ENCODE measurements around the gene GMPR2.
"Not testable (repeated sequence)": the region's sequence is repeated elsewhere in the genome, so short reads cannot be mapped to it uniquely, and the experiment has no call there.

Gene GMPR2

GRCh38 chr14:24219080-24219479 lies 13.6 kb upstream of the GMPR2 start:
- Histone ChIP-seq H3K27me3 (ENCODE audit: control insufficient read depth in 3 of 3, insufficient read depth in 3 of 3, low read depth in 1 of 3, low read length in 3 of 3) (no peaks in the 10 kb centered on the region), H3K4me1 (ENCODE audit: control insufficient read depth in 2 of 2, insufficient read depth in 1 of 2, low read depth in 1 of 2, low read length in 2 of 2) (peaks cover 2% of the 10 kb centered on the region in 2 donors), H3K4me2 (ENCODE audit: insufficient read depth, low read length, poor library complexity, severe bottlenecking) (no peak overlapping the region), H3K4ac (ENCODE audit: low read length) (no peak overlapping the region), H3K36me3 (replicated peaks in 1 of 2; ENCODE audit: control insufficient read depth in 2 of 2, insufficient read depth in 2 of 2, low read length in 2 of 2) (peaks cover 5 to 21% of the 10 kb centered on the region in 2 donors), H3K9ac (ENCODE audit: low read depth, low read length, poor library complexity) (no peak overlapping the region), H3K27ac (replicated peaks; ENCODE audit: low read length) (no peak overlapping the region), H2BK15ac (ENCODE audit: low read length) (no peak overlapping the region), H2AK5ac (ENCODE audit: low read depth, low read length) (no peak overlapping the region), H3K79me1 (ENCODE audit: low read depth, low read length) (peaks cover 2% of the 10 kb centered on the region), H2BK5ac (ENCODE audit: low read length) (no peak overlapping the region), H3K9me3 (replicated peaks in 1 of 2; ENCODE audit: control insufficient read depth in 2 of 2, insufficient read depth in 1 of 2, low read depth in 1 of 2, low read length in 2 of 2) (no peaks in the 10 kb centered on the region), H4K91ac (ENCODE audit: low read depth, low read length, poor library complexity) (no peak overlapping the region), H2BK12ac (ENCODE audit: low read length) (no peak overlapping the region), H2AFZ (ENCODE audit: low read length) (no peak overlapping the region), H2BK120ac (ENCODE audit: low read depth, low read length) (no peak overlapping the region), H3K18ac (ENCODE audit: low read length) (no peak overlapping the region), H4K8ac (ENCODE audit: low read depth, low read length) (no peak overlapping the region), H3K23ac (ENCODE audit: low read depth, low read length, poor library complexity) (no peak overlapping the region), H3K4me3 (ENCODE audit: low read length in 2 of 2) (no peak overlapping the region), H3K14ac (ENCODE audit: low read length) (no peak overlapping the region)
- no CpG with 5 or more reads among the region's 4 CpGs for WGBS, 2 donors (ENCODE audit: extremely low coverage in 2 of 2, insufficient read length in 2 of 2, insufficient replicate concordance in 1 of 2)
- no peak for DNase-seq (ENCODE audit: low spot score)

GRCh38 chr14:24219521-24219920 lies 13.2 kb upstream of the GMPR2 start:
- no peak overlapping the region for H3K9ac ChIP-seq (ENCODE audit: low read depth, low read length, poor library complexity)
- no peak overlapping the region for H2BK5ac ChIP-seq (ENCODE audit: low read length)
- H3K27ac ChIP-seq (replicated peaks; ENCODE audit: low read length): no peak overlapping the region
- peaks cover 2% of the 10 kb centered on the region in 2 donors for H3K4me1 ChIP-seq (ENCODE audit: control insufficient read depth in 2 of 2, insufficient read depth in 1 of 2, low read depth in 1 of 2, low read length in 2 of 2)
- H3K4me2 ChIP-seq (ENCODE audit: insufficient read depth, low read length, poor library complexity, severe bottlenecking): no peak overlapping the region
- no peak overlapping the region for H2BK15ac ChIP-seq (ENCODE audit: low read length)
- no peak overlapping the region for H2AFZ ChIP-seq (ENCODE audit: low read length)
- H4K91ac ChIP-seq (ENCODE audit: low read depth, low read length, poor library complexity): no peak overlapping the region
- no peak overlapping the region for H3K23ac ChIP-seq (ENCODE audit: low read depth, low read length, poor library complexity)
- no peak overlapping the region for H3K4ac ChIP-seq (ENCODE audit: low read length)
- H3K79me1 ChIP-seq (ENCODE audit: low read depth, low read length): peaks cover 2% of the 10 kb centered on the region
- no peak overlapping the region for H4K8ac ChIP-seq (ENCODE audit: low read depth, low read length)
- H3K36me3 ChIP-seq (replicated peaks in 1 of 2; ENCODE audit: control insufficient read depth in 2 of 2, insufficient read depth in 2 of 2, low read length in 2 of 2): peaks cover 5 to 18% of the 10 kb centered on the region in 2 donors
- H3K4me3 ChIP-seq (ENCODE audit: low read length in 2 of 2): no peak overlapping the region
- H2BK12ac ChIP-seq (ENCODE audit: low read length): no peak overlapping the region
- no CpG with 5 or more reads among the region's 3 CpGs for WGBS, 2 donors (ENCODE audit: extremely low coverage in 2 of 2, insufficient read length in 2 of 2, insufficient replicate concordance in 1 of 2)
- no peak overlapping the region for H3K14ac ChIP-seq (ENCODE audit: low read length)
- no peaks in the 10 kb centered on the region for H3K9me3 ChIP-seq (replicated peaks in 1 of 2; ENCODE audit: control insufficient read depth in 2 of 2, insufficient read depth in 1 of 2, low read depth in 1 of 2, low read length in 2 of 2)
- no peak overlapping the region for H2AK5ac ChIP-seq (ENCODE audit: low read depth, low read length)
- no peak overlapping the region for H2BK120ac ChIP-seq (ENCODE audit: low read depth, low read length)
- no peak for DNase-seq (ENCODE audit: low spot score)
- H3K27me3 ChIP-seq (ENCODE audit: control insufficient read depth in 3 of 3, insufficient read depth in 3 of 3, low read depth in 1 of 3, low read length in 3 of 3): no peaks in the 10 kb centered on the region
- no peak overlapping the region for H3K18ac ChIP-seq (ENCODE audit: low read length)

DNA sequence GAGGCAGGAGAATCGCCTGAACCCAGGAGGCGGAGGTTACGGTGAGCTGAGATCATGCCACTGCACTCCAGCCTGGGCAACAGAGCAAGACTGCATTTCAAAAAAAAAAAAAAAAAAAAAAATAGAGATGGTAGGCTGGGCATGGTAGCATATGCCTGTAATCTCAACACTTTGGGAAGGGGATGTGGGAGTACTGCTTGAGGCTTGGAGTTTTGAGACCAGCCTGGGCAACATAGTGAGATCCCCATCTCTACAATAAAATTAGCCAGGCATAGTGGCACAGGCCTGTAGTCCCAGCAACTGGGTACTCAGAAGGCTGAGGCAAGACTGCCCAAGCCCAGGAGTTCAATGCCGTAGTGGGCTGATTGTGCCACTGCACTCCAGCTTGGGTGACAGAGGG lies 9.7 kb upstream of the GMPR2 start:
- WGBS, 2 donors (ENCODE audit: extremely low coverage in 2 of 2, insufficient read length in 2 of 2, insufficient replicate concordance in 1 of 2): no CpG with 5 or more reads among the region's 4 CpGs
- not testable (repeated sequence) for H3K4me3 ChIP-seq (ENCODE audit: low read length in 2 of 2); H3K4ac ChIP-seq (ENCODE audit: low read length); H3K18ac ChIP-seq (ENCODE audit: low read length); H2BK15ac ChIP-seq (ENCODE audit: low read length); H2BK5ac ChIP-seq (ENCODE audit: low read length); DNase-seq (ENCODE audit: low spot score); H2AK5ac ChIP-seq (ENCODE audit: low read depth, low read length); H3K9me3 ChIP-seq (replicated peaks in 1 of 2; ENCODE audit: control insufficient read depth in 2 of 2, insufficient read depth in 1 of 2, low read depth in 1 of 2, low read length in 2 of 2); H4K91ac ChIP-seq (ENCODE audit: low read depth, low read length, poor library complexity); H3K27ac ChIP-seq (replicated peaks; ENCODE audit: low read length); H3K14ac ChIP-seq (ENCODE audit: low read length); H2BK12ac ChIP-seq (ENCODE audit: low read length); H2AFZ ChIP-seq (ENCODE audit: low read length); H3K4me2 ChIP-seq (ENCODE audit: insufficient read depth, low read length, poor library complexity, severe bottlenecking); H3K9ac ChIP-seq (ENCODE audit: low read depth, low read length, poor library complexity); H3K27me3 ChIP-seq (ENCODE audit: control insufficient read depth in 3 of 3, insufficient read depth in 3 of 3, low read depth in 1 of 3, low read length in 3 of 3); H3K79me1 ChIP-seq (ENCODE audit: low read depth, low read length); H4K8ac ChIP-seq (ENCODE audit: low read depth, low read length); H3K23ac ChIP-seq (ENCODE audit: low read depth, low read length, poor library complexity); H3K4me1 ChIP-seq (ENCODE audit: control insufficient read depth in 2 of 2, insufficient read depth in 1 of 2, low read depth in 1 of 2, low read length in 2 of 2); H2BK120ac ChIP-seq (ENCODE audit: low read depth, low read length)
- peaks cover 1 to 30% of the 10 kb centered on the region in 2 donors for H3K36me3 ChIP-seq (replicated peaks in 1 of 2; ENCODE audit: control insufficient read depth in 2 of 2, insufficient read depth in 2 of 2, low read length in 2 of 2)

- no CpG with 5 or more reads among the region's 7 CpGs for whole genome bisulfite sequencing, 2 donors (ENCODE audit: extremely low coverage in 2 of 2, insufficient read length in 2 of 2, insufficient replicate concordance in 1 of 2)
- Histone ChIP-seq H4K8ac (ENCODE audit: low read depth, low read length) (no peak overlapping the region), H3K4me1 (ENCODE audit: control insufficient read depth in 2 of 2, insufficient read depth in 1 of 2, low read depth in 1 of 2, low read length in 2 of 2) (no peaks in the 10 kb centered on the region), H3K36me3 (replicated peaks in 1 of 2; ENCODE audit: control insufficient read depth in 2 of 2, insufficient read depth in 2 of 2, low read length in 2 of 2) (peaks cover 2 to 36% of the 10 kb centered on the region in 2 donors), H3K27me3 (ENCODE audit: control insufficient read depth in 3 of 3, insufficient read depth in 3 of 3, low read depth in 1 of 3, low read length in 3 of 3) (no peaks in the 10 kb centered on the region), H4K91ac (ENCODE audit: low read depth, low read length, poor library complexity) (no peak overlapping the region), H3K4me3 (ENCODE audit: low read length in 2 of 2) (no peak overlapping the region), H2BK12ac (ENCODE audit: low read length) (no peak overlapping the region), H3K9me3 (replicated peaks in 1 of 2; ENCODE audit: control insufficient read depth in 2 of 2, insufficient read depth in 1 of 2, low read depth in 1 of 2, low read length in 2 of 2) (no peaks in the 10 kb centered on the region), H2AFZ (ENCODE audit: low read length) (no peak overlapping the region), H2AK5ac (ENCODE audit: low read depth, low read length) (no peak overlapping the region), H3K4ac (ENCODE audit: low read length) (no peak overlapping the region), H3K79me1 (ENCODE audit: low read depth, low read length) (peaks cover 2% of the 10 kb centered on the region), H3K9ac (ENCODE audit: low read depth, low read length, poor library complexity) (no peak overlapping the region), H3K4me2 (ENCODE audit: insufficient read depth, low read length, poor library complexity, severe bottlenecking) (no peak overlapping the region), H2BK120ac (ENCODE audit: low read depth, low read length) (no peak overlapping the region), H3K14ac (ENCODE audit: low read length) (no peak overlapping the region), H3K27ac (replicated peaks; ENCODE audit: low read length) (no peak overlapping the region), H2BK5ac (ENCODE audit: low read length) (no peak overlapping the region), H2BK15ac (ENCODE audit: low read length) (no peak overlapping the region), H3K23ac (ENCODE audit: low read depth, low read length, poor library complexity) (no peak overlapping the region), H3K18ac (ENCODE audit: low read length) (no peak overlapping the region)
- no peak for DNase-seq (ENCODE audit: low spot score)
Observed at GRCh38 chr14:24224618-24225071, 8.1 kb upstream of the GMPR2 start.
